G401 (cell line): ENCODE data around the gene VAV1. TPM values are rescaled to one million over a fixed set of nuclear protein-coding genes. Genes with fewer than 3 reads are reported as not detected.

Experiments
- DNase-seq: peaks from one replicate; pipeline ENCODE4 v3.0.0-alpha.2; 2015; ENCODE audit warnings: low spot score
- in situ Hi-C: cut with HindIII; loops from 2 replicates; pipeline ENCODE4 v1.10.0; 2016; ENCODE audit warnings: low sequenced_read_pairs, mixed read lengths
- total RNA-seq: library from RNA; depleted of rRNA; stranded (reverse); fragments of >200 nt; shearing (Covaris generic); gene quantifications from 2 replicates; pipeline ENCODE4 v1.2.3, GENCODE V29; 2014; rRNA removed

The VAV1 gene
- not detected in 2 replicates for total RNA-seq

- no peak for DNase-seq
- in situ Hi-C loops = no loop called here
Measured at GRCh38 chr19:6772028-6772865, at the start of gene VAV1. Gene VAV1, plus strand, starts transcription at chr19:6772708. Its CDS starts 100 bp downstream, at chr19:6772808.

- in situ Hi-C loops = no loop called here
- DNase-seq = no peak
Measured at GRCh38 chr19:6723108-6723618, 49.3 kb upstream of the VAV1 start.

GRCh38 chr19:6723738-6724137, 48.8 kb upstream of the VAV1 start:
- DNase-seq = no peak
- in situ Hi-C loops = no loop called here

DNA sequence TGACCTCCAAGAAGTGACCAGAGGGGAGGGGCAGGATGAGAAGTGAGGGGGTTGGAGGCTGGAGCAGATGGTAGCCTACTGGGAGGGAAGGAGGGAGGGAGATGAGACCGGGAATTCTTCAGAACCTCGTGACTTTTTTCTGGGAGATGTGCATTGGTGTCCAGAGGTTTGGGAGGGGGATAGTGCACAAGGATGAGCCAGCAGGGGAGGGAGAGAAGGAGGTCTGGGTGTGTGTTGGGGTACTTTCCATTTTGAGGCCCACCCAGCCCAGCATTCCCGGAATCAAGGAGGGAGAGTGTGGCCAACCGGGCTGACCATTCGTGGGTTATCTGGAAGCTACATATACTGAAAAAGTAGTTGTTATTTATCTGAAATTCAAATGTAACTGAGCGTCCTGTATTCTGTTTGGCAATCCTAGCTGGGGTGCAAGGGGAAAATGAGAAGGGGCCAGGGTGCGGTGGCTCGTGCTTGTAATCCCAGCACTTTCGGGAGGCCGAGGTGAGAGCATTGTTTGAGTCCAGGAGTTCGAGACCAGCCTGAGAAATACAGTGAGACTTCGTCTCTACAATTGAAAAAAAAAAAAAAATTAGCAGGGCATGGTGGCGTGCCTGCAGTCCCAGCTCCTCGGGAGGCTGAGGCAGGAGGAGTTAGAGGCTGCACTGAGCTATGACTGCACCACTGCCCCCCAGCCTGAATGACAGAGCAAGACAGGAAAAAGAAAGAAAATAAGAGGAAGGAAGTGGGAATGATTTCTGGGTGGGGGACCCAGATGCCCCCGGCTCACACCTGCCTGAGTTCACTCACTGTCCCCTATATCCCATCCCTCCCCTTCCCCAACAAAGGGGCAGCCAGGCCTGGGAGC, 47.6 kb upstream of the VAV1 start:
- DNase-seq = no peak
- in situ Hi-C loops = no loop called here

DNA sequence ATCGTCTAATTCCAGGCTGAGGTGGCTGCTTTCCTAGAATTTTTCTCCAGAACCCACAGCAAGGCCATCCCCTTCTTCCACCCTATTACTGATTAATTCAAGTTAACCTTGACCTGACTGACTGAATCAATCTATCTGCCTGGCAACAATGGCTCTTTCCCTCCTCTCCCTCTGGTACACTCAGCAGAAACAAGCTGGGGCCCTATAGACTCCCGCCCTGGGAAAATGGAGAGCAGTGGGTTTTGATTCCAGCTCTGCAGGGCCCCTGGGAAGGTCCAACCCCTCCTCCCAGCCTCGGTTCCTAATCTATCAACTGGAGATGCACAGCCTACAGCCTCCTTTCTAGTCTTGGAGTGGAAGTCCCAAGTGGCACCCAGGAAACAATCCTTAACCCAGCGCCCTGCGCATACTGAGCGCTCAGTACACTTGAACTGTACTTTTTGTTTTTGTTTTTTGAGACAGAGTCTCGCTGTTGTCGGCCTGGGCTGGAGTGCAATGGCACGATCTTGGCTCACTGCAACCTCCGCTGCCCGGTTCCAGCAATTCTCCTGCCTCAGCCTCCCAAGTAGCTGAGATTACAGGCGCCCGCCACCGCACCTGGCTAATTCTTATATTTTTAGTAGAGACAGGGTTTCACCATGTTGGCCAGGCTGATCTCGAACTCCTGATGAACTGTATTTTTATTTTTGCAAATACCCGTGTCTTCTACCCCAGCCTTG, 46.8 kb upstream of the VAV1 start:
- DNase-seq = no peak
- in situ Hi-C loops = no loop called here

DNA sequence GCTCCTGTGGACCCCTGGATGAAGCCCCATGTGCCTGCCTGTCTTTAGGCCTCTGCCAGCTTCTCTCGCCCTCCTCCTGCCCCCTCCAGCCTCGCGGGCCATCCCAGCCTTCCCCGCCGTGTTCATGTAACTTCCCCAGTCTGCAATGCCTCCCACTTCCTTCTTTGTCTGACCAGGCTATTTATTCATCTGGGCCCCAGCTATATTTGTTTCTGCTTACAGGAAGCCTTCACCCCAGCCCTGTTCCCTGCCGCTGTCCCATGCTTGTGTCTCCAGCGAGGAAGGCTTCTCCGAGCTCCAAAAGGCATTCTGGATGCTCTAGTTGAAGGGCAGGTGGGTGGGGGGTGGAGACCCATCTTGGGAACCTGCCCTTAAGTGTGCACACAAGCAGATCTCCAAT, 44.2 kb upstream of the VAV1 start:
- DNase-seq = no peak
- in situ Hi-C loops = no loop called here

GRCh38 chr19:6729573-6730152, 42.8 kb upstream of the VAV1 start:
- in situ Hi-C loops = no loop called here
- DNase-seq = no peak

DNA sequence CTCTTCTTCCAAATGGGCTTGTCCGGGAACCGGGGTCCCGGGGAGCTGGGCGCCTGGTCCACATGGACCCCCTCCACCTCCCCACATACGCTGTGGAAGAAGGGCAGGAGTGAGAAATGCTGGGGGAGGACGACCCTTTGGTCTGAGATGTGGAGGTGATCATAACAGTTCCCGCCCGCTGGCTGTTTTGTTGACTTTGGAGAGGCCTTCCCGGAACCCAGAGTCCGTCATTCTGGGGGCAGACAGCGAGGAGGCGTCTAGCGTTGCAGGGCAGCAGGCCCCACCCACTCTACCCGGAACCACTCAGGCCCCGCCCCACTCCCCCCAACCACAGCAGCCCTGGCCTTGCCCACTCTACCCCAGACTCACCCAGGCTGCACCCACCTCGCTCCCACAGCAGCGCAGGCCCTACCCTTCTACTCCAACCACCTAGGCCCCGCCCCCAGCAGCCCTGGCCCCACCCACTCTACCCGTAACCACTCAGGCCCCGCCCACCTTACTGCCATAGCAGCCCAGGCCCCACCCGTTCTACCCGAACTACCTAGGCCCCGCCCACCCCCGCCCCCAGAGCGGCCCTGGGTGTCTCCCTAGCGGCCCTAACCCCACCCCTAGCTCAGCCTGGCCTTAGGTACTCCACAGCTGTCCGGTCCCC, 42.2 kb upstream of the VAV1 start:
- in situ Hi-C loops = no loop called here
- no peak for DNase-seq

DNA sequence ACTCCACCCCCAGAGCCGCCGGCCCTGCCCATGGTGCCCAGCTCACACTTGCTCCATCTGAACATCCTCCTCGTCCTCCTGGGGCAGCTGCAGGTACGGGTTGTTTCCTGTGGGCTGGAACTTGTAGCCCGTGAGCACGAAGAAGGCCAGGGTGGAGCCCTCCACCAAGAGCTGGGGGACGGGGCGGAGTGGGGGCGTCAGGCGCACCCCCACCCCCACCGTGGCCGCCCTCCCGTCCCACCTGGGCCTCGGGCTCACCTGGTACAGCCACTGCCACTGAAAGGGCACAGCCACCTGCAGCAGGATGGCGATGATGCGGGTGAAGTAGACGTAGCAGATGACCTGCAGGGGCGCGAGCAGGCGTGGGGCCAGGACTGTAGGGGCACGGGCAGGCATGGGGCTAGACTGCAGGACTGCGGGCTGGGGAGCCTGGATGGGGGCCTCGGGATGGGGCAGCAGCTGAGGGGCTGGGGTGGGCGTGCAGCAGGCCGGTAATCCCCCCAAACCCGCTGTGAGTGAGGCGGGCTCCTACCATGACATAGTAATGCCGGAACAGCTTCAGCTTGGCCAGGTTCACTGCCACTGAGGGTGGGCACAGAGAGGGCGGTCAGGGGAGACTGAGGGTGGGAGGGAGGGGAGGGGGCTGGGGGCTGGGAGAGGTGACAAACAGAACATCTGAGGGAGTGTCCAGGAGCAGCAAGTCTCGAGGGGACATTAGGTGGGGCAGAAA, 41.4 kb upstream of the VAV1 start:
- in situ Hi-C loops = no loop called here
- no peak for DNase-seq

DNA sequence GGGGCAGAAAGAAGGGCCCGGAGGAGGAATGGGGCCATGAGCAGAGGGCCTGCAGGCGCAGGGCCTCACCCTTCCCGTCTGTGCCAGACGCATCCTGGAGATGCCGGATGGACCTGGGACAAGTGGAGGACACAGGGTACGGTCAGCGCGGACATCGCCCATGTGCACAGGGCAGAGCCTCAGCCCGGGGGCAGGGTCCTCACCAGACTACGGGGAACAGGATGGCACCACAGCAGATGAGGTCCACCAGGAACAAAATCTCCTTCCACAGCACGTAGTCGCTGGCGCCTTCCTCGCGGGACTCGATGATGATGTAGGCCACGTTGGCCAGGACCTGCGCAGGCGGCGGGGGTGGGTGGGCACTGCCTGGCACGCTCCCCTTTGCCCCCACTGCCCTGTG, 40.7 kb upstream of the VAV1 start:
- DNase-seq = no peak
- in situ Hi-C loops = no loop called here

GRCh38 chr19:6732803-6733337, 39.6 kb upstream of the VAV1 start:
- in situ Hi-C loops = no loop called here
- DNase-seq = no peak

- DNase-seq = no peak
- in situ Hi-C loops = no loop called here
Measured at GRCh38 chr19:6733338-6734095, 39.0 kb upstream of the VAV1 start.

- DNase-seq = no peak
- in situ Hi-C loops = no loop called here
Measured at GRCh38 chr19:6734096-6734696, 38.3 kb upstream of the VAV1 start.

DNA sequence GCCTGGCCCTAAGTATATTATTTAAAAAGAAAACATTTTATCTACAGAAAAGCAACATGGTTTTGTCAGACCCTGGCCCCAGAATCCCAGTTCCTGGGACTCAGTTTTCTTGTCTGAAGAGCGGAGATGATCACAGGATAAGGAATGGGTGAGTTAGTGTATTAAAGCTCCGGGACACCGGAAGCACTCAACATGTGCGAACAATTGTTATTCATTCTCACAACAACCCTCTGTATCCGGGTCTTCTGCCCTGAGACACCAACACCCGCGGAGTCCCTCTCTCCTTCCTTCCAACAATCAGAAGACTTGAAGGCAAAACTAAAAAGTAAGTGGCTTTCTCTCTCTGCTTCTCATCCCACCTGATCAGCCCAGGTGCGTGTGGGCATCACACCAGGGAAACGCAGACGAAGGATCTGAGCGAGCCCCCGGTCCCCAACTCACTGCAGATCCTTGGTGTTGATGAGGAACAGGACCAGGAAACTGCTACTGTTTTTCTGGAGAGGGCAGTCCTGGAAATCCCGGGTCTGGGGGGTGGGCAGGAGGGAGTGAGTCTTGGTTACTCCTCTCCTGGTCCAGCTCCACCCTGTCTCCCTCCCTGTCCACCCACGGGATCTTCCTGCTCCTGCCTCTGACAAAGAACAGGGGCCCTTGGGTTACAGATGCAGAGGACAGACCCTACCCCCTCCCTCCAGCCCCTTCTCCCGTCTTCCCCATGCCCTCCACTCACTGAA, 37.2 kb upstream of the VAV1 start:
- in situ Hi-C loops = no loop called here
- no peak for DNase-seq

GRCh38 chr19:6736169-6736916, 36.2 kb upstream of the VAV1 start:
- in situ Hi-C loops = no loop called here

DNA sequence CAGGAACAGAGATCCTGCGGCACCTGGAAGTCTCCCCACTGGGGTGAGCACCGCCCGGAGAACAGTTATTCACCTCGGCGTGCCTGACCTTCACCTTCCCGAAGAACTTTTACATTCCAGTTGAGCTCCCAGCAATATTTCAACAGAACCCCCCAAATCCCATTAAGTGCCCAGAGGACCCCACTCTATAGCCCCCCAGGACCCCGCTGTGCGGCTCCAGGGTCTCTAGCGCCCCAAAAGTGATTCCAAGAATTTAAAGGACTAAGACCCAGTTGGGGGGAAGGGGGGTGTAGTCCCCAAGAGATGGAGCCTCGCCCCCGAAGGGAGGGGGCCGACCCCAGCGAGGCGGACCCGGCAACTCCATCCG, 35.6 kb upstream of the VAV1 start:
- in situ Hi-C loops = no loop called here
- DNase-seq = no peak

More at GRCh38 chr19:6736169-6736916, 36.2 kb upstream of the VAV1 start:
- DNase-seq = peak; percentile 78
